SKM-1 treated with dmso at 0.1 percent for 144 hours (cell line): Measurements from ENCODE around the gene TMTC1.
"Not testable (repeated sequence)": the region's sequence is repeated elsewhere in the genome, so short reads cannot be mapped to it uniquely, and the experiment has no call there.

Source experiments
- DNase-seq: peaks from one replicate; lab custom pipeline; 2025; ENCODE audit not compliant: unreplicated experiment; lab: John Stamatoyannopoulos, UW

Gene TMTC1

DNA sequence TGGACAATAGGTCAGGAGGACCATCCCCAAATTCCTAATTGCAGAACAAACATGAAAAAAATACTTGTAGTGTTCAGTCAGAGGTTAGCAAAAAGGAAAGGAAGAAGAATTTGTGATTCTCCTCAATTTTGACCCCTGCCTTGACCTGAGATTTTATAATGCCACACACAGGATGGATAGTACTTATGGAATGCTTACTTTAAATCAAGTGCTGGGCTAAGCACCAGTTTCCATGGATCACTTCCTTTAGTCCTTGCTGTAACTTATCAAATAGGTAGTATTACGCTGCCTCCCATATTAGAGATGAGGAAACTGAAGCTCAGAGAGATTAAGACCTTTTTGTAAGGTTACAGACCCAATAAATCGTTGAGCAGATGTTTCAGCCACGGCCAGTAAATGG is 205.0 kb downstream of the TMTC1 start:
- DNase-seq = no peak

DNA sequence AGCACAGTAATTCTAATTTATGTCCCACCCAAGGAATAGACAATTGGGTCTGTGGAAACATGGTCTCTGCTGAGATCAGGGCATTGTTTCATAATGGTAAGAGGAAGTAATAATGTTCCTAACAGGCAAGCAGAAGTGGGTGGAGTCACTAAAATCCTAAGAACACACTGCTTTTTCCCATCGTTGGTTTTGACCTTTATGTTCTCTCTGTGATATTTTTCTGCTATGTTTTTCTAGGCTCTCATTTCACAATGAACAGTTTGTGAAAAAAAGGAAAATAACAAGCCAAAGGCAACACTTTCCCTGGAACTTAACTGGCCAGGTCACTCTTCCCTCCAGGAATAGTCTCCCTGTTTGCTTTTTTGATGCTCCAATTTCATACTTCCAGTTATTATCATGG is 205.7 kb downstream of the TMTC1 start:
- DNase-seq = no peak

- DNase-seq = no peak
Measured at GRCh38 chr12:29574500-29574899, 209.2 kb downstream of the TMTC1 start.

DNA sequence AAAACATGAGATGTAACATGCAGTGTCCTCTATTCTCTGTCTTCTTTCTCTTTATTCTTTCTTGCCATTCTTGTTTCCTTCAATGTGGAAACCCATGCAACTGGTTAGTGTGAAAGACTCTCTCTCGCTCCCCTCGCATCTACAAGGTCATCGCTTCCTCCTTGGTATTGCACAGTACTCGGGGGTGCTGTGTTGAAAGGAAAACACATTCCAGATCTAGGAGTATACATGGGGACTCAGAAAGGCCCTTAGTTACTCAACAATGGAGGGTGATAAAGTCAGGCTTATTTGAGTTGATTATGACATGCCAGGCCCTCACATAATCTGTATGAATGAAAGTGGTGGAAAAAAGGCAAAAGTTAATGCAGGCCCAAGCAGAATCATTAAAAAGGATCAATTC is 210.8 kb downstream of the TMTC1 start:
- no peak for DNase-seq

GRCh38 chr12:29572464-29572863 is 211.3 kb downstream of the TMTC1 start:
- no peak for DNase-seq

- DNase-seq = no peak
Measured at GRCh38 chr12:29569132-29569757, 214.5 kb downstream of the TMTC1 start.

DNA sequence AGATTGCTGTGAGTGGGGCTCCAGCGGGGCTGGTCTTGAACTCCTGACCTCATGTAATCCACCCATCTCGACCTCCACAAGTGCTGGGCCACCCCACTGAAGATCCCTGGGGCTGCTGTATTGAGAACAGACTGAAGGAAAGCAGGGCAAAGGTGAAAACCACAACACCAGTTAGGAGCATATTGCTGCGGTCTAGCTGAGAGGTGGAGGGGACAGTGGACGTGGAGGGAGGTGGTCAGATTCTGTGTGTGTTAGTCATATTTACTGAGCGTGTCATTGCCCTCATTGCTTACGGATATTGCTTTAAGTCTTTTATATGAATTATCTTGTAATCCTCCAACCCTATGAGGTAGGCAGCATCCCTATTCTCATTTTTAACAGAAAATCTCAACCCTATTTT is 217.3 kb downstream of the TMTC1 start:
- no peak for DNase-seq

- DNase-seq = no peak
Measured at GRCh38 chr12:29565727-29566126, 218.0 kb downstream of the TMTC1 start.

- no peak for DNase-seq
Measured at GRCh38 chr12:29564925-29565324, 218.8 kb downstream of the TMTC1 start.

DNA sequence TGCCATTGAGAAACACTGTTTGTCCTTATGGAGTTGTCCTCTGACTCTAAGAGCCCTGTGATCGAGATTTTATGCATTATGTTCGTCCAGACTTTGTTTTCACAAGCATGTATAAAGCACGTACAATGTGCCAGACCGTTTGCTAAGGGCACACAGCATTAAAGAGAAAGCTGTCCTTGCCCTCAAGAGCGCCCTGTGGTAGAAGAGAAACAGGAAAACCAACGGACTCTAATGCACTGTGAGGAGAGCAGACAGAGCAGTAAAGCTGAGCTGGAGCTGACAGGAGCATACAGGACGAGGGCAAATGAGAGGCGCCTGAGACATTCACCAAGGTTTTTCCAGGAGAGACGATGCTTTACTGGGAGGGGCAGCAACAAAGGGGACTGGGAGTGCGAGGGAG is 220.1 kb downstream of the TMTC1 start:
- DNase-seq = no peak

DNA sequence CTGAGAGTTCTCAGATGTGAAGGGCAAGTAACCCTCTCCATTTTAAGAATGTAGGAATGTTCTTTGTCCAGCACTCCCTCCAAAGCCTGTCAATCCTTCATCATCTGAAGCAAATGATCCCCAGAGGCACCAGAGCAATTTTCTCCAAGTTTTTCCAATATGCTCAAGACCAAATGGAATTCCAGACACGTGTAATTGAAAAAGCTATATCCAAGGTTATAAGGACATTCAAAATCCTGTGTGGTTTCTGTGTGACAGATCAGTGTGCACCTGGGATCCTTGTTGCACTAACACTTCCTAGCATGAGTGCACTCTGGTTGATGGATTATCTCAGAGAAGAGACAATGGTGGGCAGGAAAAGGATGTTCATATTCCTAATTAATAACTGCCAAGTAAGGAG is 220.7 kb downstream of the TMTC1 start:
- no peak for DNase-seq

DNA sequence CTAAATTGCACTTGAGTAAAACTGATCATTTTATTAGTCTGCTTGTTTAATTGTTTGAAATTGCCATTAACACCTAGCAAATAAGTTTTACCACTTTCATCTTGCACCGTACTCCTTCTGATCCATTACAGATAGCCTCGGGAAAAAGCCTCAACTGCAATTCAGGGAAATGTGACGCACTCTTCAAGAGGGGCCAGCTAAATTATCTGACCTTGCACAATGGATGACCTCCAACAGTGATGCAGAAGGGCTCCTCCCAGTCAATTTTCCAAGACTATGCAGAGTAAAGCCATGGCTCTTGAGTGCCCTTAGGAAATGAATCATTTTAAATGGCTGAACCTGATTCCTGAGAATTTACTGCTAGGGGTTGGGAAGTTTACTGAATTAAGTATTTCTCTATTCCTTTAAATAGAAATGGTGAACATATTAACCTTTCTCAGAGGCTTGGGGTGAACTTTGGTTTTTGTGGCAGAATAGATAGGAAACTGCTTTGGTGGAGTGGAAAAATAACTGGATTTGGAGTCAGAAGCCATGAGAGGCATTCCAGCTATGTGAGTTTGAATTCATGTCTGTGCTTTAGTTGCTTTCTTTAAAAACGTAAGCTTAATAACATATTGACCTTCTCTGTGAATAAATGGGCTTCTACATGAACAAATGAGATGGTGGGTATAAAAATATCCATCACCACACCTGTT is 221.5 kb downstream of the TMTC1 start:
- no peak for DNase-seq

GRCh38 chr12:29561664-29562071 is 222.1 kb downstream of the TMTC1 start:
- no peak for DNase-seq

GRCh38 chr12:29559198-29559597 is 224.5 kb downstream of the TMTC1 start:
- DNase-seq = no peak

DNA sequence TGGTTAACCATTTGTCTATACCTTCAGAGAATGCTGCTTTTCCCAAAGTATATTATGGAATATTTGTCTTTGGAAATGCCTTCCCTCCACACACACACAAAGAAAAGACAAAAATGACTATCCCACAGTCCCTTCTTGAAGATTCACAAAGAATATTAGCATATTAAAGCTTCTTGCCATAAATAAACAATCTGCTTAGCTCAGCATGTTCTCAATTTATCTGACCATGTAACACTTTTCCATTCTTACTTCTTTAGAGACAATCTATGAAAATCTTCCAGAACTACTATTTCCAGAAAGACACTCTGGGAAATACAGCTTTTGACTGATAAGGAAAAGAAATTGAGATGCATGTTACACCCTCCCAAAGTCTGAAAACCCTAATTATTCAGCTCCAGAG is 227.4 kb downstream of the TMTC1 start:
- DNase-seq = no peak

GRCh38 chr12:29555451-29555850 is 228.3 kb downstream of the TMTC1 start:
- not testable (repeated sequence) for DNase-seq

- no peak for DNase-seq
Measured at GRCh38 chr12:29552994-29553748, 230.6 kb downstream of the TMTC1 start.

GRCh38 chr12:29552324-29552927 is 231.3 kb downstream of the TMTC1 start:
- DNase-seq = peak; percentile 10

GRCh38 chr12:29551812-29552211 is 231.9 kb downstream of the TMTC1 start:
- DNase-seq = no peak

GRCh38 chr12:29547864-29548263 is 235.9 kb downstream of the TMTC1 start:
- DNase-seq = no peak

- no peak for DNase-seq
Measured at GRCh38 chr12:29547151-29547632, 236.6 kb downstream of the TMTC1 start.

DNA sequence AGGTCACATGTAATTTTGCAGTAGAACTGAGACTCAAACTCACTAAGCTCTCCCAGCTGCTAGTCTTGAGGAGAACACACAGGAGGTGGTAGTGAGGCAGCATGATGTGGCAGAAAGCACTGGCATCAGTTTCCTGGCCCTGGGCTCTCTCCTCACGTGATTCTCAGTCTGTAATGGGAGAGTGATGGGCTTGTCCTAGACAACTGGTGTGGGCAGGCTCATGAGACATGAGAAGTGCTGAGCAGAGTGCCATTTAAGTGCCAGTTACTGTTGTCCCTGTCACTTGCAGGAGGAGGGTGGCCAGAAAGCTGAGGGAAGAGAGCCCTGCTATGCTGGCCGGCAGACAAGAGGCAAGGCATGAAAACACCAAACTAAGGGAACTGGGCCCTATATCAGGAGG is 237.7 kb downstream of the TMTC1 start:
- no peak for DNase-seq
